Measurements from ENCODE around the gene ECHS1. TPM values are rescaled to one million over a fixed set of nuclear protein-coding genes. Genes with fewer than 3 reads are reported as not detected.
A peak's percentile ranks its signal among the peaks of the same experiment; 100 is the strongest.

ECHS1 gene
- total and polyA plus RNA-seq, 2 of the 8 experiments (the other 6 are each of a cell fraction or from before 2014, with no cell fraction given), result 41.7 to 101 TPM

- no peak overlapping the region for H2AFZ ChIP-seq (ENCODE audit: low read length)
- CTCF ChIA-PET (ENCODE audit: partially characterized antibody), result interaction anchor here (0.9 to 1.5 kb wide), 2 partner anchors 12 to 26 kb away, joined by 3 to 5 read pairs; partner anchors contain the start of gene PRAP1
- TF ChIP-seq, protein P1, sequence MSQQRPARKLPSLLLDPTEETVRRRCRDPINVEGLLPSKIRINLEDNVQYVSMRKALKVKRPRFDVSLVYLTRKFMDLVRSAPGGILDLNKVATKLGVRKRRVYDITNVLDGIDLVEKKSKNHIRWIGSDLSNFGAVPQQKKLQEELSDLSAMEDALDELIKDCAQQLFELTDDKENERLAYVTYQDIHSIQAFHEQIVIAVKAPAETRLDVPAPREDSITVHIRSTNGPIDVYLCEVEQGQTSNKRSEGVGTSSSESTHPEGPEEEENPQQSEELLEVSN (IDR thresholded peaks at IDR 0.05), result no peak; the same call in 1 of the 2 replicates
- TF ChIP-seq TBP (IDR thresholded peaks at IDR 0.05; ENCODE audit: low read depth, low read length) (no peak), SIN3A (conservative IDR thresholded peaks at IDR 0.05 in 1 of 2, IDR thresholded peaks at IDR 0.05 in 1 of 2; ENCODE audit: low read depth in 1 of 2, low read length in 2 of 2) (0 out of 4 replicates have a peak, but pooled peaks of 1 of the 2 experiments have one; percentile 39), RXRA (IDR thresholded peaks at IDR 0.05; ENCODE audit: insufficient read depth, low read depth, low read length) (no peak), SP4 (IDR thresholded peaks at IDR 0.05; ENCODE audit: low read length) (no peak), TEAD4 (IDR thresholded peaks at IDR 0.05; ENCODE audit: low read depth, low read length) (peak; percentile 20; the same call in 1 of the 2 replicates), POLR2AphosphoS5 (IDR thresholded peaks at IDR 0.05; ENCODE audit: low read depth, low read length) (no peak), CREB1 (IDR thresholded peaks at IDR 0.05) (peak; percentile 59), EZH2 (IDR thresholded peaks at IDR 0.05; ENCODE audit: low read depth, low read length, severe bottlenecking) (peak; percentile 30), EP300 (IDR thresholded peaks at IDR 0.05; ENCODE audit: borderline replicate concordance in 1 of 2, low read depth in 2 of 2, low read length in 2 of 2) (no peak)
These were observed 37.7 kb downstream of the ECHS1 start for GRCh38 chr10:133335246-133336117.

More at GRCh38 chr10:133335246-133336117, 37.7 kb downstream of the ECHS1 start:
- H2AK5ac ChIP-seq (ENCODE audit: low read depth, low read length), result no peak overlapping the region
- H2BK15ac ChIP-seq (ENCODE audit: low read length), result no peak overlapping the region
- H4K91ac ChIP-seq (replicated peaks; ENCODE audit: insufficient read length, low read length), result no peak overlapping the region
- H3K23me2 ChIP-seq (ENCODE audit: low read depth, low read length), result peaks cover 32% of the 10 kb centered on the region; the same call in 1 of the 2 replicates
- FAIRE-seq, result no peak
- H2BK120ac ChIP-seq (replicated peaks; ENCODE audit: low read depth, low read length), result no peak overlapping the region
- H2BK20ac ChIP-seq (ENCODE audit: low read length), result no peak overlapping the region
- 14% methylated on average over 34 of the region's 75 CpGs; no CpG with 5 or more reads in 1 of the 2 experiments for WGBS, 2 experiments (ENCODE audit: extremely low coverage in 1 of 2, insufficient coverage in 1 of 2, insufficient read length in 1 of 2, insufficient replicate concordance in 2 of 2, low coverage in 1 of 2, low lambda C conversion rate in 2 of 2, missing lambda C conversion rate in 1 of 2)
- peaks cover 0 to 20% of the 10 kb centered on the region in 2 experiments for H4K20me1 ChIP-seq (replicated peaks in 1 of 2; ENCODE audit: control insufficient read depth in 1 of 2, insufficient read depth in 2 of 2, low read length in 2 of 2)
- no peak overlapping the region for H4K5ac ChIP-seq (ENCODE audit: insufficient read length, low read depth, low read length)
- POLR2A ChIA-PET (ENCODE audit: partially characterized antibody), result interaction anchor here (0.7 to 2.5 kb wide), 5 partner anchors 9 to 26 kb away, joined by 3 to 8 read pairs (median 8); partner anchors contain the start of genes FUOM and PRAP1
- no peak overlapping the region for H3K14ac ChIP-seq (ENCODE audit: insufficient read length)
- no peak overlapping the region for H3K18ac ChIP-seq (ENCODE audit: extremely low read depth, low read length)
- no peak overlapping the region for H3K4ac ChIP-seq (replicated peaks; ENCODE audit: insufficient read length, low read depth, low read length)
- H3K36me3 ChIP-seq (ENCODE audit: control insufficient read depth in 2 of 4, insufficient read depth in 4 of 4, low read length in 3 of 4), result no peaks in the 10 kb centered on the region; a peak in 1 of 8 replicates
- peak in 1 of 2 experiments; percentile 83 for DNase-seq (ENCODE audit: low read depth in 1 of 2, low spot score in 2 of 2)
- H3K4me2 ChIP-seq (ENCODE audit: insufficient read depth in 1 of 2, low read depth in 2 of 2, low read length in 2 of 2), result peak overlapping the region; percentile 35 to 64
- no peak overlapping the region for H3K23ac ChIP-seq (ENCODE audit: insufficient read length)
- H3K79me1 ChIP-seq (ENCODE audit: low read depth, low read length), result no peaks in the 10 kb centered on the region
- H3K56ac ChIP-seq (replicated peaks; ENCODE audit: insufficient read length, low read depth, low read length), result no peak overlapping the region
- no peak overlapping the region for H3K9ac ChIP-seq (replicated peaks in 1 of 4; ENCODE audit: extremely low read depth in 1 of 4, low read depth in 3 of 4, low read length in 3 of 4)
- H3K4me1 ChIP-seq (replicated peaks in 1 of 4; ENCODE audit: control insufficient read depth in 3 of 4, insufficient read depth in 4 of 4, low read length in 3 of 4), result peaks cover 0 to 18% (median 4%) of the 10 kb centered on the region in 4 experiments; a peak in 5 of 7 replicates
- no peaks in the 10 kb centered on the region for H3K79me2 ChIP-seq (ENCODE audit: control insufficient read depth in 1 of 2, insufficient read depth in 2 of 2, low read length in 2 of 2)
- no peak overlapping the region for H2BK12ac ChIP-seq (ENCODE audit: low read depth, low read length)
- no peak overlapping the region for H3K27ac ChIP-seq (ENCODE audit: low read depth, low read length)
- peaks cover 27 to 61% (median 57%) of the 10 kb centered on the region in 4 experiments for H3K27me3 ChIP-seq (replicated peaks in 1 of 4; ENCODE audit: control insufficient read depth in 3 of 4, extremely low read depth in 1 of 4, insufficient read depth in 3 of 4, low read length in 3 of 4)
- peaks cover 0 to 12% of the 10 kb centered on the region in 2 experiments; a peak in 1 of 4 replicates for H3K9me3 ChIP-seq (ENCODE audit: insufficient read depth in 2 of 2, low read depth in 1 of 2, low read length in 1 of 2)
- 0 out of 2 replicates have a peak overlapping the region, but pooled peaks have one; percentile 35 for H4K8ac ChIP-seq (ENCODE audit: extremely low read depth, insufficient read depth, low read length)
- H3K4me3 ChIP-seq (ENCODE audit: extremely low read depth in 1 of 4, insufficient read depth in 2 of 4, low read depth in 3 of 4, low read length in 4 of 4), result peak overlapping the region; percentile 7 to 58 (median 32); a peak in 7 of 8 replicates
- no peak overlapping the region for H2BK5ac ChIP-seq (ENCODE audit: low read depth, low read length)
